WTC11 (cell line): ENCODE results near the gene SLC6A5.

Experiments used
- FOXP1 ChIP-seq: sonication (generic); formaldehyde crosslinking; IDR thresholded peaks from 2 replicates; pipeline ENCODE4 v1.8.0; 2022; ENCODE audit warnings: missing genetic modification reagents, mild to moderate bottlenecking, moderate library complexity, borderline replicate concordance
- MYBL2 ChIP-seq: sonication (generic); formaldehyde crosslinking; IDR thresholded peaks from 2 replicates; pipeline ENCODE4 v1.8.1; 2023; ENCODE audit warnings: mild to moderate bottlenecking, moderate library complexity, missing genetic modification reagents
- ZNF532 ChIP-seq: fragments of 250-450 bp; sonication (Bioruptor Pico); IDR thresholded peaks from 2 replicates; pipeline ENCODE4 v1.9.0; 2021; ENCODE audit warnings: mild to moderate bottlenecking, borderline replicate concordance
- TF ChIP-seq, protein P1 (sequence below): fragments of 200-600 bp; IDR thresholded peaks from 2 replicates; pipeline ENCODE4 v1.8.0; 2022; ENCODE audit warnings: antibody characterized with exemption
- TF ChIP-seq, protein P2 (sequence below): sonication (generic); formaldehyde crosslinking; IDR thresholded peaks from 2 replicates; pipeline ENCODE4 v1.8.1; 2022; ENCODE audit warnings: mild to moderate bottlenecking, missing genetic modification reagents, moderate library complexity, borderline replicate concordance

DNA sequence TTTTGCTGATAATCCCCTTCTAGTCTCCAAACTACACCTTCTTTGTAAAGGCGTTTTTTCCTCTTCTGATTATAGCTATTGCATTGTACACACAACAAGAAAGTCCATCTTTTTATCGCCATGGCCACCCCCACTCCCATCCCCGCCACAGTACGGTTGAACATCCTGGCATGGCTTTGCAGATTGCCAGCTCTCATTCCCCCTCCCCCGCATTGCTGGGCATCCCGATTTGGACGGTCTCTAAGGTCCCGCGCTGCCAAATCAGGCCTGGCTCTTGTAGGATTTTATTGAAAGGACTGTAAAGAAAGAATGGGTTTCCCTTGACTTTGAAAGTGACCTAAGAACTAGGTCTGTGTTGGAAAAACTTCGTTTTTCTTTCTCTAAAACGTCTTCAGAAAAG is 916 bp upstream of the SLC6A5 start:
- no peak for TF ChIP-seq MYBL2 (CRISPR knock-in tag)
- TF ChIP-seq, protein P1, sequence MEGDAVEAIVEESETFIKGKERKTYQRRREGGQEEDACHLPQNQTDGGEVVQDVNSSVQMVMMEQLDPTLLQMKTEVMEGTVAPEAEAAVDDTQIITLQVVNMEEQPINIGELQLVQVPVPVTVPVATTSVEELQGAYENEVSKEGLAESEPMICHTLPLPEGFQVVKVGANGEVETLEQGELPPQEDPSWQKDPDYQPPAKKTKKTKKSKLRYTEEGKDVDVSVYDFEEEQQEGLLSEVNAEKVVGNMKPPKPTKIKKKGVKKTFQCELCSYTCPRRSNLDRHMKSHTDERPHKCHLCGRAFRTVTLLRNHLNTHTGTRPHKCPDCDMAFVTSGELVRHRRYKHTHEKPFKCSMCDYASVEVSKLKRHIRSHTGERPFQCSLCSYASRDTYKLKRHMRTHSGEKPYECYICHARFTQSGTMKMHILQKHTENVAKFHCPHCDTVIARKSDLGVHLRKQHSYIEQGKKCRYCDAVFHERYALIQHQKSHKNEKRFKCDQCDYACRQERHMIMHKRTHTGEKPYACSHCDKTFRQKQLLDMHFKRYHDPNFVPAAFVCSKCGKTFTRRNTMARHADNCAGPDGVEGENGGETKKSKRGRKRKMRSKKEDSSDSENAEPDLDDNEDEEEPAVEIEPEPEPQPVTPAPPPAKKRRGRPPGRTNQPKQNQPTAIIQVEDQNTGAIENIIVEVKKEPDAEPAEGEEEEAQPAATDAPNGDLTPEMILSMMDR: no peak
- no peak for TF ChIP-seq FOXP1
- TF ChIP-seq ZNF532: no peak
- TF ChIP-seq, protein P2, sequence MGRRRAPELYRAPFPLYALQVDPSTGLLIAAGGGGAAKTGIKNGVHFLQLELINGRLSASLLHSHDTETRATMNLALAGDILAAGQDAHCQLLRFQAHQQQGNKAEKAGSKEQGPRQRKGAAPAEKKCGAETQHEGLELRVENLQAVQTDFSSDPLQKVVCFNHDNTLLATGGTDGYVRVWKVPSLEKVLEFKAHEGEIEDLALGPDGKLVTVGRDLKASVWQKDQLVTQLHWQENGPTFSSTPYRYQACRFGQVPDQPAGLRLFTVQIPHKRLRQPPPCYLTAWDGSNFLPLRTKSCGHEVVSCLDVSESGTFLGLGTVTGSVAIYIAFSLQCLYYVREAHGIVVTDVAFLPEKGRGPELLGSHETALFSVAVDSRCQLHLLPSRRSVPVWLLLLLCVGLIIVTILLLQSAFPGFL (CRISPR knock-in tag): no peak
